GM13976 (cell line): ENCODE measurements around the gene CTBP2.

Experiments used
- DNase-seq: peaks from one replicate; pipeline ENCODE4 v3.0.0; 2012; ENCODE audit warnings: low spot score
- CTCF ChIP-seq: IDR thresholded peaks from 2 replicates; pipeline ENCODE4 v1.5.1; 2012; ENCODE audit warnings: borderline replicate concordance, mild to moderate bottlenecking; ENCODE audit not compliant: insufficient read depth; ENCODE audit errors: extremely low read depth, missing control alignments, control extremely low read depth
- in situ Hi-C: fragments of 300-500 bp; cut with MboI; formaldehyde crosslinking; loops from one replicate; pipeline ENCODE4 v1.12.0; 2022; ENCODE audit warnings: low sequenced_read_pairs, mixed read lengths, inconsistent platforms; ENCODE audit not compliant: unreplicated experiment

The CTBP2 gene

GRCh38 chr10:124955868-124956267 is 204.5 kb downstream of the CTBP2 start:
- no peak for DNase-seq
- in situ Hi-C loops: no loop called here
- TF ChIP-seq CTCF: no peak

GRCh38 chr10:124955243-124955642 is 205.1 kb downstream of the CTBP2 start:
- in situ Hi-C loops: no loop called here
- TF ChIP-seq CTCF: no peak
- DNase-seq: peak; percentile 26

- no peak for DNase-seq
- TF ChIP-seq CTCF: no peak
- in situ Hi-C loops: no loop called here
These were observed 206.9 kb downstream of the CTBP2 start for GRCh38 chr10:124953421-124953820.

GRCh38 chr10:124952123-124952522 is 208.2 kb downstream of the CTBP2 start:
- TF ChIP-seq CTCF: no peak
- in situ Hi-C loops: no loop called here
- DNase-seq: no peak

- no peak for DNase-seq
- no peak for TF ChIP-seq CTCF
- in situ Hi-C loops: no loop called here
These were observed 210.8 kb downstream of the CTBP2 start for GRCh38 chr10:124949543-124949942.

GRCh38 chr10:124946945-124947344 is 213.4 kb downstream of the CTBP2 start:
- in situ Hi-C loops: no loop called here
- DNase-seq: no peak
- TF ChIP-seq CTCF: no peak

GRCh38 chr10:124944982-124945381 is 215.4 kb downstream of the CTBP2 start:
- no peak for TF ChIP-seq CTCF
- no peak for DNase-seq
- in situ Hi-C loops: no loop called here
